Measurements from ENCODE around the gene CHST11. TPM values are rescaled to one million over a fixed set of nuclear protein-coding genes. Genes with fewer than 3 reads are reported as not detected.

Gene CHST11
- total and polyA plus RNA-seq, 10 of the 15 experiments (the other 5 are each of a cell fraction or from before 2014, with no cell fraction given): 1.9 to 38.1 (median 17.2) TPM

- H3K9me3 ChIP-seq (replicated peaks; ENCODE audit: control insufficient read depth, insufficient read depth, low read length): no peaks in the 10 kb centered on the region
- ChIA-PET POLR2A (no interaction called here), CTCF (interaction anchor here (0.6 to 1.4 kb wide), 2 partner anchors 20 to 1471 kb away, joined by 3 read pairs; no protein-coding TSS in a partner anchor), SMC1A (ENCODE audit: uncharacterized antibody, unreplicated experiment) (no interaction called here), RAD21 (ENCODE audit: unreplicated experiment) (no interaction called here)
- H2AFZ ChIP-seq (ENCODE audit: control insufficient read depth, low read depth, low read length): no peak overlapping the region
- TF ChIP-seq TCF3 (IDR thresholded peaks at IDR 0.05; ENCODE audit: borderline replicate concordance, insufficient read depth, low read depth, low read length) (no peak), REST (IDR thresholded peaks at IDR 0.05; ENCODE audit: low read depth, low read length) (no peak), BHLHE40 (IDR thresholded peaks at IDR 0.05; ENCODE audit: borderline replicate concordance in 1 of 2, low read depth in 2 of 2, low read length in 1 of 2) (no peak), POLR2A (IDR thresholded peaks at IDR 0.05; ENCODE audit: low read depth, low read length) (no peak), ZNF24 (IDR thresholded peaks at IDR 0.05) (no peak), SMARCA5 (IDR thresholded peaks at IDR 0.05) (no peak), SP1 (IDR thresholded peaks at IDR 0.05; ENCODE audit: low read depth, low read length) (no peak), NFYB (IDR thresholded peaks at IDR 0.05; ENCODE audit: insufficient read depth, low read depth, low read length) (no peak), CHD4 (IDR thresholded peaks at IDR 0.05) (no peak), MLLT1 (IDR thresholded peaks at IDR 0.05) (no peak), HCFC1 (IDR thresholded peaks at IDR 0.05; ENCODE audit: low read length) (no peak), ELK1 (IDR thresholded peaks at IDR 0.05; ENCODE audit: low read depth, low read length) (no peak), CBX3 (IDR thresholded peaks at IDR 0.05; ENCODE audit: borderline replicate concordance, low read depth) (no peak), CREB1 (IDR thresholded peaks at IDR 0.05; ENCODE audit: low read depth) (no peak), CHD2 (IDR thresholded peaks at IDR 0.05; ENCODE audit: borderline replicate concordance, low read depth, low read length) (no peak), SUZ12 (IDR thresholded peaks at IDR 0.05; ENCODE audit: unreplicated experiment) (no peak), YY1 (IDR thresholded peaks at IDR 0.05; ENCODE audit: low read depth, low read length) (no peak), USF2 (IDR thresholded peaks at IDR 0.05; ENCODE audit: borderline replicate concordance, low read depth, low read length) (no peak)
- H4K20me1 ChIP-seq (ENCODE audit: control insufficient read depth, insufficient read depth): no peaks in the 10 kb centered on the region
- no peak overlapping the region for H3K9ac ChIP-seq (ENCODE audit: control insufficient read depth, insufficient read depth, low read length)
- H3K4me2 ChIP-seq (ENCODE audit: control insufficient read depth, insufficient read depth): no peak overlapping the region
- H3K27ac ChIP-seq (ENCODE audit: control insufficient read depth, insufficient read depth): no peak overlapping the region
- no peaks in the 10 kb centered on the region; the same call in 1 of the 2 replicates for H3K79me2 ChIP-seq (ENCODE audit: control insufficient read depth, insufficient read depth, low read length)
- no peak overlapping the region for H3K4me3 ChIP-seq
- H3K4me1 ChIP-seq (ENCODE audit: control insufficient read depth, insufficient read depth, low read length): no peaks in the 10 kb centered on the region; the same call in 1 of the 2 replicates
- 98% methylated on average over 6 of the region's 6 CpGs for WGBS (ENCODE audit: insufficient coverage, insufficient replicate concordance, low lambda C conversion rate, missing lambda C conversion rate)
- in situ Hi-C loops (cut with MboI): no loop called here
- no peak for FAIRE-seq
- BruUV-seq (replicated peaks): no TSS peak
- DNase-seq (ENCODE audit: low read depth, low spot score): no peak
- 0 out of 4 replicates have a peak, but pooled peaks cover 0 to 5% of the 10 kb centered on the region in 2 experiments for H3K36me3 ChIP-seq (ENCODE audit: control insufficient read depth in 2 of 2, insufficient read depth in 2 of 2, low read length in 1 of 2)
- intact Hi-C loops (cut with micrococcal nuclease; ENCODE audit: unreplicated experiment): no loop called here
- no peak for ATAC-seq
- H3K27me3 ChIP-seq (replicated peaks in 1 of 2; ENCODE audit: control insufficient read depth in 2 of 2, insufficient read depth in 2 of 2, low read length in 1 of 2): no peaks in the 10 kb centered on the region; a peak in 1 of 4 replicates
These were observed 257.6 kb downstream of the CHST11 start for GRCh38 chr12:104714369-104714768.
